Measurements from ENCODE around the gene PDXDC1.
"Not testable (repeated sequence)": the region's sequence is repeated elsewhere in the genome, so short reads cannot be mapped to it uniquely, and the experiment has no call there.

PDXDC1 gene

GRCh38 chr16:15073101-15073500 is 98.3 kb downstream of the PDXDC1 start:
- H3K4me3 ChIP-seq (ENCODE audit: low read length): no peak overlapping the region
- DNase-seq (ENCODE audit: low read depth): no peak
- TF ChIP-seq CTCF (conservative IDR thresholded peaks at IDR 0.05; ENCODE audit: low read length): no peak

- DNase-seq (ENCODE audit: low read depth); H3K4me3 ChIP-seq (ENCODE audit: low read length): not testable (repeated sequence)
Observed at GRCh38 chr16:15076161-15076560, 101.3 kb downstream of the PDXDC1 start.

- H3K4me3 ChIP-seq (ENCODE audit: low read length); DNase-seq (ENCODE audit: low read depth): not testable (repeated sequence)
Observed at GRCh38 chr16:15080883-15081282, 106.1 kb downstream of the PDXDC1 start.

- not testable (repeated sequence) for DNase-seq (ENCODE audit: low read depth); H3K4me3 ChIP-seq (ENCODE audit: low read length)
Observed at GRCh38 chr16:15082788-15083187, 108.0 kb downstream of the PDXDC1 start.

GRCh38 chr16:15090663-15091269 is 115.9 kb downstream of the PDXDC1 start:
- not testable (repeated sequence) for H3K4me3 ChIP-seq (ENCODE audit: low read length); DNase-seq (ENCODE audit: low read depth)

- not testable (repeated sequence) for DNase-seq (ENCODE audit: low read depth)
Observed at GRCh38 chr16:15093571-15093954, 118.7 kb downstream of the PDXDC1 start.

GRCh38 chr16:15093955-15094827 is 119.4 kb downstream of the PDXDC1 start, which contains the start of gene RRN3:
Gene RRN3, minus strand, starts transcription at chr16:15094272. Its CDS starts 39 bp downstream, at chr16:15094233.
- peak; percentile 93 for DNase-seq (ENCODE audit: low read depth)
- peak within 1 kb of the TSS; percentile 80 for H3K4me3 ChIP-seq (ENCODE audit: low read length)

More at GRCh38 chr16:15093571-15093954, 118.7 kb downstream of the PDXDC1 start:
- H3K4me3 ChIP-seq (ENCODE audit: low read length): peak overlapping the region; percentile 80

GRCh38 chr16:15096583-15096972 is 121.8 kb downstream of the PDXDC1 start:
- DNase-seq (ENCODE audit: low read depth); H3K4me3 ChIP-seq (ENCODE audit: low read length): not testable (repeated sequence)

- DNase-seq (ENCODE audit: low read depth); H3K4me3 ChIP-seq (ENCODE audit: low read length): not testable (repeated sequence)
Observed at GRCh38 chr16:15099366-15099909, 124.6 kb downstream of the PDXDC1 start.

GRCh38 chr16:15100372-15100987 is 125.7 kb downstream of the PDXDC1 start:
- DNase-seq (ENCODE audit: low read depth); H3K4me3 ChIP-seq (ENCODE audit: low read length): not testable (repeated sequence)

- H3K4me3 ChIP-seq (ENCODE audit: low read length); DNase-seq (ENCODE audit: low read depth): not testable (repeated sequence)
Observed at GRCh38 chr16:15127641-15128425, 153.0 kb downstream of the PDXDC1 start.

GRCh38 chr16:15130256-15130932 is 155.6 kb downstream of the PDXDC1 start:
- not testable (repeated sequence) for H3K4me3 ChIP-seq (ENCODE audit: low read length); DNase-seq (ENCODE audit: low read depth)

GRCh38 chr16:15130943-15131700 is 156.3 kb downstream of the PDXDC1 start:
- not testable (repeated sequence) for DNase-seq (ENCODE audit: low read depth); H3K4me3 ChIP-seq (ENCODE audit: low read length)

GRCh38 chr16:15132719-15133428 is 158.0 kb downstream of the PDXDC1 start:
- not testable (repeated sequence) for DNase-seq (ENCODE audit: low read depth); H3K4me3 ChIP-seq (ENCODE audit: low read length)

GRCh38 chr16:15133554-15133953 is 158.7 kb downstream of the PDXDC1 start:
- DNase-seq (ENCODE audit: low read depth): not testable (repeated sequence)

More at GRCh38 chr16:15133554-15133953, 158.7 kb downstream of the PDXDC1 start:
- not testable (repeated sequence) for H3K4me3 ChIP-seq (ENCODE audit: low read length)
